Stimulated activated CD4-positive, alpha-beta T cell treated with anti-CD3 and anti-CD28 coated beads, Interleukin-4, amount 100 ng/mL, for 1 hour (primary cell): ENCODE measurements around the gene H1-8.
"Not testable (repeated sequence)": the region's sequence is repeated elsewhere in the genome, so short reads cannot be mapped to it uniquely, and the experiment has no call there.

Experiments used
- DNase-seq: peaks from one replicate; pipeline ENCODE4 v3.0.0-alpha.2; 2020

The H1-8 gene

DNA sequence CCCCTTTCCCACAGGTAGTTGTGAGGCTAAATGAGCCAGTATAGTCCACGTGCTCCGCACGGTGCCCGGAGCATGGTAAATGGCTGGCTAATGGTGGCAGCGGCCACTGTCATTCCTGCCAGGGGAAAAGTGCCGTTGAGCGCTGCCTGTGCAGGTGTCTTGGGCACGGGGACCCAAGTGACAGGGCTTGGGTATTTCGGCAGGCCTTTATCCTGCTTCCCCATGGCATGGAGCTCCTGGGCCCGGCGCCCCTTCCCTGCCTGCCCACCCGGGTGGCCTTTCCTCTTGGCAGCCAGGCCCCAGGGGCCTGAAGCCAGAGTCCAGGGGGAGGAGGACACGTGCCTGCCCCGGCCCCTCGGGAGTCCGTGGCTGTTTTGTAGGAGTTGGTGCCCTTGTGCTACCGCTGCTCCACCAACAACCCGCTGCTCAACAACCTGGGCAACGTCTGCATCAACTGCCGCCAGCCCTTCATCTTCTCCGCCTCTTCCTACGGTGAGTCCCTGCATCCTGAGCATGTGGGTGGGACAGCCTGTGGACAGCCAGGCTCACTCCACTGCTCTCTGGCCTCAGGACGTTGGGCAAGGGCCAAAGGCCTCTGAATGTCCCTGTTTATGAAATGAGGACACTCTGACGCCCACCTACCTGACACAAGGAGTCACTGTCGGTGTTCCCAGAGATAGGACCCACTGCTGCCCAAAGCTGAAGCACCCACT is 27.7 kb upstream of the H1-8 start:
- not testable (repeated sequence) for DNase-seq

DNA sequence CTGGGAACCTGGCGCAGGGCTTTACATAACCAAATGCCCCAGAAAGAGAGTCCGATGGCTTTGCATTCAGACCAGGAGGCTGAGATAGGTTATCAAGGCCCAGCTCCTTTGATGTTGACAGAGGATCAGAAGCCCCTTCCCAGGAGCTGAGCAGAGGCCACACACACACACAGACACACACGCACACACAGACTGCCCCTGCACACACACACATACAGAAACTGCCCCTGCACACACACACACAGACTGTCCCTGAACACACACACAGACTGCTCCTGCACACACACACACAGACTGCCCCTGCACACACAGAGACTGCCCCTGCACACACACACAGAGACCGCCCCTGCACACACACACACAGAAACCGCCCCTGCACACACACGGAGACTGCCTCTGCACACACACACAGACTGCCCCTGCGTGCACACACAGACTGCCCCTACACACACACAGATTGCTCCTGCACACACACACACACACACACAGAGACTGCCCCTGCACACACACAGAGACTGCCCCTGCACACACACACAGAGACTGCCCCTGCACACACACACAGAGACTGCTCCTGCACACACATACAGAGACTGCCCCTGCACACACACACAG is 27.0 kb upstream of the H1-8 start:
- DNase-seq: not testable (repeated sequence)

DNA sequence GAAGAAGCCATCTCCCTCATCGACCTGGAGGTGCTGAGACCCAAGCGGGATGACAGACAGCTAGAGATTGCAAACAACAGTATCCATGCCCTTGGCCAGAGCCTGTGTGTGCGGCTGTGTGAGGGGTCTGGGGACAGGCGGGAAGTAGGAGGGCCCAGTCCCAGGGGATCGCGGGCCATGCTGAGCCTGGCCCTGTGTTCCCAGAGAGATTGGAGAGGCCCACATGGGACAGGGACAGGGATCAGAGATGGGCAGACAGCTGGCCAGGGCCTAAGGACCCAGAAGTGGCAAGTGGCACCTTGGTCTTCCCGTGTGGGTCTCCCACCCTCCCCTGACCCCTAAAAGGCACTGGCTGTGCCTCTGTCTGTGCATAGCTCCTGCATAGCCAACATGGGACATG is 25.5 kb upstream of the H1-8 start:
- DNase-seq: no peak

DNA sequence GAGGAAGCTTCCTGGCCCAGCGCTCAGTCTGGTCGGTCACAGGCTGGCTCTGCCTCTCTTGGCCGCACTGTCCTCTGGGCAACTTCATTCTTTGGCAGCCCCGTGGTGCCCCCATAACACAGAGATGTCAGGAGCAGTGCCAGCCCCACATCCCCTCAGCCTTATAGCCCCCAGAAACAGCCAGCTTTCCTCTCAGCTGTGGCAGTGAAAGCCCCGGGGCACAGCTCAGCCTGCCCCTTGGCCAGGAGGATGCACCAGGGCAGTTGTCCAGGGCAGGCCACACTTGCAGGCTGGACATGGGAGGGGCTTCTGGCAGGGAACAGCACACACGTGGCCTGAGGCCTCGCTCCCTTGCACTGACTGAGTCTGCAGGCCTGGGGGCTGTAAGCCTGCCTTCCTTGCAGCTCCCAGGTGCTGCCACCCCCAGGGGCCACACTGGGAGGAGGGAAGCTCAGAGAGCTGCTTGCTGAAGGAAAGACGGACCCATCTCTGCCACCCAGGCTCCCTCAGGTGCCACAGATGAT is 24.9 kb upstream of the H1-8 start:
- DNase-seq: no peak

- DNase-seq: no peak
These were observed 24.4 kb upstream of the H1-8 start for GRCh38 chr3:129518581-129518980.

- DNase-seq: no peak
These were observed 23.5 kb upstream of the H1-8 start for GRCh38 chr3:129519449-129519848.

GRCh38 chr3:129519896-129520715 is 22.9 kb upstream of the H1-8 start:
- no peak for DNase-seq

GRCh38 chr3:129520960-129521359 is 22.0 kb upstream of the H1-8 start:
- DNase-seq: no peak

- no peak for DNase-seq
These were observed 21.4 kb upstream of the H1-8 start for GRCh38 chr3:129521611-129522010.

GRCh38 chr3:129522953-129523352 is 20.0 kb upstream of the H1-8 start:
- DNase-seq: no peak

DNA sequence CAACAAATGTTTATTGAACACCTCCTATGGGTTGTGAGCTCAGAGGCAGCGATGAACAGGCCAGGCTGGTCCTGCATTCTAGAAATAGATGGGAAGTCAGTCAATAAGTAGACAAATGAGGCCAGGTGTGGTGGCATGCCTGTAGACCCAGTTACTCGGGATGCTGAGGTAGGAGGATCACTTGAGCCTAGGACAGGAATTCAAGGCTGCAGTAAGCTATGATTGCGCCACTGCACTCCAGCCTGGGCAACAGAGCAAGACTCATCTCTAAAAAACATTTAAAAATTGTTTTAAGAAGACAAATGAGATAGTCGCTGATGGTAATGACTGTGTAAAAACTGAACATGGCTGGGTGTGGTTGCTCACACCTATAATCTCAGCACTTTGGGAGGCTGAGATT is 18.9 kb upstream of the H1-8 start:
- no peak for DNase-seq

- no peak for DNase-seq
These were observed 17.5 kb upstream of the H1-8 start for GRCh38 chr3:129525341-129525968.

GRCh38 chr3:129526121-129526900 is 16.7 kb upstream of the H1-8 start:
- no peak for DNase-seq

GRCh38 chr3:129527262-129527661 is 15.7 kb upstream of the H1-8 start:
- DNase-seq: no peak

DNA sequence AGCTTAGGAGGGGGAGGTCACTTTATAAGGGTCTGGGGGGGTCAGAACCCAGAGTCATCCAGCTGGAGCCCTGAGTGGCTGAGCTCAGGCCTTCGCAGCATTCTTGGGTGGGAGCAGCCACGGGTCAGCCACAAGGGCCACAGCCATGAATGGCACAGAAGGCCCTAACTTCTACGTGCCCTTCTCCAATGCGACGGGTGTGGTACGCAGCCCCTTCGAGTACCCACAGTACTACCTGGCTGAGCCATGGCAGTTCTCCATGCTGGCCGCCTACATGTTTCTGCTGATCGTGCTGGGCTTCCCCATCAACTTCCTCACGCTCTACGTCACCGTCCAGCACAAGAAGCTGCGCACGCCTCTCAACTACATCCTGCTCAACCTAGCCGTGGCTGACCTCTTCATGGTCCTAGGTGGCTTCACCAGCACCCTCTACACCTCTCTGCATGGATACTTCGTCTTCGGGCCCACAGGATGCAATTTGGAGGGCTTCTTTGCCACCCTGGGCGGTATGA is 14.3 kb upstream of the H1-8 start, which contains the start of gene RHO:
Gene RHO (plus strand): TSS at position 51 of the 512 bp plus-strand sequence. CDS start 95 bp downstream, at position 146.
- DNase-seq: no peak

GRCh38 chr3:129529436-129530210 is 13.4 kb upstream of the H1-8 start:
- DNase-seq: no peak

DNA sequence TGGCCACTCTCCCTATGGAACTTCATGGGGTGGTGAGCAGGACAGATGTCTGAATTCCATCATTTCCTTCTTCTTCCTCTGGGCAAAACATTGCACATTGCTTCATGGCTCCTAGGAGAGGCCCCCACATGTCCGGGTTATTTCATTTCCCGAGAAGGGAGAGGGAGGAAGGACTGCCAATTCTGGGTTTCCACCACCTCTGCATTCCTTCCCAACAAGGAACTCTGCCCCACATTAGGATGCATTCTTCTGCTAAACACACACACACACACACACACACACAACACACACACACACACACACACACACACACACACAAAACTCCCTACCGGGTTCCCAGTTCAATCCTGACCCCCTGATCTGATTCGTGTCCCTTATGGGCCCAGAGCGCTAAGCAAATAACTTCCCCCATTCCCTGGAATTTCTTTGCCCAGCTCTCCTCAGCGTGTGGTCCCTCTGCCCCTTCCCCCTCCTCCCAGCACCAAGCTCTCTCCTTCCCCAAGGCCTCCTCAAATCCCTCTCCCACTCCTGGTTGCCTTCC is 12.7 kb upstream of the H1-8 start:
- no peak for DNase-seq

- DNase-seq: no peak
These were observed 12.2 kb upstream of the H1-8 start for GRCh38 chr3:129530821-129531220.

DNA sequence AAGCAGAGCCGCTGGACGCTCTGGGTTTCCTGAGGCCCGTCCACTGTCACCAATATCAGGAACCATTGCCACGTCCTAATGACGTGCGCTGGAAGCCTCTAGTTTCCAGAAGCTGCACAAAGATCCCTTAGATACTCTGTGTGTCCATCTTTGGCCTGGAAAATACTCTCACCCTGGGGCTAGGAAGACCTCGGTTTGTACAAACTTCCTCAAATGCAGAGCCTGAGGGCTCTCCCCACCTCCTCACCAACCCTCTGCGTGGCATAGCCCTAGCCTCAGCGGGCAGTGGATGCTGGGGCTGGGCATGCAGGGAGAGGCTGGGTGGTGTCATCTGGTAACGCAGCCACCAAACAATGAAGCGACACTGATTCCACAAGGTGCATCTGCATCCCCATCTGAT is 11.3 kb upstream of the H1-8 start:
- DNase-seq: no peak

DNA sequence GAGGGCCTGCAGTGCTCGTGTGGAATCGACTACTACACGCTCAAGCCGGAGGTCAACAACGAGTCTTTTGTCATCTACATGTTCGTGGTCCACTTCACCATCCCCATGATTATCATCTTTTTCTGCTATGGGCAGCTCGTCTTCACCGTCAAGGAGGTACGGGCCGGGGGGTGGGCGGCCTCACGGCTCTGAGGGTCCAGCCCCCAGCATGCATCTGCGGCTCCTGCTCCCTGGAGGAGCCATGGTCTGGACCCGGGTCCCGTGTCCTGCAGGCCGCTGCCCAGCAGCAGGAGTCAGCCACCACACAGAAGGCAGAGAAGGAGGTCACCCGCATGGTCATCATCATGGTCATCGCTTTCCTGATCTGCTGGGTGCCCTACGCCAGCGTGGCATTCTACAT is 10.7 kb upstream of the H1-8 start:
- no peak for DNase-seq

GRCh38 chr3:129533406-129533805 is 9.6 kb upstream of the H1-8 start:
- DNase-seq: no peak
